Nephron progenitor cell (in vitro differentiated cells): Measurements from ENCODE around the gene WBP4.

Experiments
- DNase-seq: peaks from one replicate; pipeline ENCODE4 v3.0.0; 2021
- H3K27ac Mint-ChIP-seq: 2 replicates; pipeline ENCODE4 v1.8.0; 2021; ENCODE audit warnings: mild to moderate bottlenecking, moderate library complexity, mixed read lengths
- H3K27me3 Mint-ChIP-seq: 2 replicates; pipeline ENCODE4 v1.8.0; 2021; ENCODE audit warnings: mild to moderate bottlenecking, low read depth, mixed read lengths; ENCODE audit not compliant: poor library complexity
- H3K36me3 Mint-ChIP-seq: 2 replicates; pipeline ENCODE4 v1.8.0; 2021; ENCODE audit warnings: low read depth, mixed read lengths
- H3K4me1 Mint-ChIP-seq: 2 replicates; pipeline ENCODE4 v1.8.0; 2021; ENCODE audit warnings: mixed read lengths
- H3K4me3 Mint-ChIP-seq: 2 replicates; pipeline ENCODE4 v1.8.0; 2021; ENCODE audit warnings: mild to moderate bottlenecking, moderate library complexity, mixed read lengths
- H3K9me3 Mint-ChIP-seq: 2 replicates; pipeline ENCODE4 v1.8.0; 2021; ENCODE audit warnings: mild to moderate bottlenecking, moderate library complexity, mixed read lengths
- TF ChIP-seq, protein P1 (sequence below): fragments of 200-600 bp; sonication (generic); IDR thresholded peaks from 2 replicates; pipeline ENCODE4 v1.5.0; 2021; ENCODE audit warnings: antibody characterized with exemption

The WBP4 gene

DNA sequence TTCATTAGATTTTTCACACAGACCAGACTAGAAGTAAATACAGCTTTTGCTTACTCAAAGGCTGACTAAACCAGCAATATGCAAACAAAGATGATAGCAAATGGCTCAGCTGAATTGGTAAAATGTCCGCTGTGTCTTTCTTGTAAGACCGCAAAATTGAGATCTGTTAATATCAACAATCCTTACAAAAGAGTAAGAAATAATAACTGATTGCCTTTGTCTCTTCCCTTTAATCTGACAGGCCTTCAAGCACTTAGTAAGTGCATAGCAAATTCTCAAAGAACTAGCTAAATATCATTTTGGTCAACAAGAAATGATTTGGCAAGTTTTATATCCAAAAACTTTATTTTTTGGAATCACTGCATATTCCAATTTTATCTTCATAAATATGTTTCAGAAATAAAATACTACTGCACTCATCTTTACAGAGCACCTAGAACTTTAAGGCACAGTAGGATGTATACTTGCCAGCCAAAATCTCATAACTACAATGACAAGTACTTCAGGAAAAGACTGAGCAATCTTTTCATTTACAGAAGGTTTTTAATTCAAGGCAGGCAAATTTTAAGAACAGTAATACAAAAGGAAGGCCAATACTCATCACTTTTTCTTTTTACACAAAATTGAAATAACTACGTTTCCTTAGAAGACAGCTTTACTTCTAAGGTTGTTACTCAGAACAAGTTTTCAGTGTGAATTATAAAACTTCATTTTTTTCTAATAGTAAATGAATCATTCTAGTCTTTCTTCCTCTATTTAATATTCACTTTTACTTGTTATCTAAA lies 43.3 kb upstream of the WBP4 start:
- TF ChIP-seq, protein P1, sequence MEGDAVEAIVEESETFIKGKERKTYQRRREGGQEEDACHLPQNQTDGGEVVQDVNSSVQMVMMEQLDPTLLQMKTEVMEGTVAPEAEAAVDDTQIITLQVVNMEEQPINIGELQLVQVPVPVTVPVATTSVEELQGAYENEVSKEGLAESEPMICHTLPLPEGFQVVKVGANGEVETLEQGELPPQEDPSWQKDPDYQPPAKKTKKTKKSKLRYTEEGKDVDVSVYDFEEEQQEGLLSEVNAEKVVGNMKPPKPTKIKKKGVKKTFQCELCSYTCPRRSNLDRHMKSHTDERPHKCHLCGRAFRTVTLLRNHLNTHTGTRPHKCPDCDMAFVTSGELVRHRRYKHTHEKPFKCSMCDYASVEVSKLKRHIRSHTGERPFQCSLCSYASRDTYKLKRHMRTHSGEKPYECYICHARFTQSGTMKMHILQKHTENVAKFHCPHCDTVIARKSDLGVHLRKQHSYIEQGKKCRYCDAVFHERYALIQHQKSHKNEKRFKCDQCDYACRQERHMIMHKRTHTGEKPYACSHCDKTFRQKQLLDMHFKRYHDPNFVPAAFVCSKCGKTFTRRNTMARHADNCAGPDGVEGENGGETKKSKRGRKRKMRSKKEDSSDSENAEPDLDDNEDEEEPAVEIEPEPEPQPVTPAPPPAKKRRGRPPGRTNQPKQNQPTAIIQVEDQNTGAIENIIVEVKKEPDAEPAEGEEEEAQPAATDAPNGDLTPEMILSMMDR, result no peak
- DNase-seq, result no peak
- H3K36me3 Mint-ChIP-seq, result peaks cover 4% of the 10 kb centered on the region
- H3K4me1 Mint-ChIP-seq, result peaks cover 22% of the 10 kb centered on the region
- H3K27ac Mint-ChIP-seq, result no peak overlapping the region
- H3K9me3 Mint-ChIP-seq, result no peaks in the 10 kb centered on the region
- H3K4me3 Mint-ChIP-seq, result no peak overlapping the region
- no peaks in the 10 kb centered on the region for H3K27me3 Mint-ChIP-seq

DNA sequence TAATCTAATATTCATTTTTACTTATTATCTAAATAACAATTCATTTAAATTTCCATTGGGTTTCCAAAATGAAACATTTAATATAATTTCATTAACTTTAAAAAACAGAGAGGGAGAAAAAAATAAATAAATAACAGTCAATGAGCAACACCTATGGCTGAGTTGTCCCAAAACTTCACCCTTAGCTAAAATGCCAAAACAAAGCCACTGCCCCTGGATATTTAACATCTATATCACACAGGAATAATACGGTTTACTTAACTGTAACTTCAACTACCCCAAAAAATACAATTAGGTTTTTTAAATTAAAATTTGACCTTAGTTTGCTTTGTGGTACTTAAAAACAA lies 42.7 kb upstream of the WBP4 start:
- no peaks in the 10 kb centered on the region for H3K36me3 Mint-ChIP-seq
- no peak for DNase-seq
- H3K4me1 Mint-ChIP-seq, result peaks cover 22% of the 10 kb centered on the region
- no peak overlapping the region for H3K4me3 Mint-ChIP-seq
- H3K27ac Mint-ChIP-seq, result peak overlapping the region; percentile 46
- TF ChIP-seq, protein P1, result no peak
- H3K9me3 Mint-ChIP-seq, result no peaks in the 10 kb centered on the region
- no peaks in the 10 kb centered on the region for H3K27me3 Mint-ChIP-seq

DNA sequence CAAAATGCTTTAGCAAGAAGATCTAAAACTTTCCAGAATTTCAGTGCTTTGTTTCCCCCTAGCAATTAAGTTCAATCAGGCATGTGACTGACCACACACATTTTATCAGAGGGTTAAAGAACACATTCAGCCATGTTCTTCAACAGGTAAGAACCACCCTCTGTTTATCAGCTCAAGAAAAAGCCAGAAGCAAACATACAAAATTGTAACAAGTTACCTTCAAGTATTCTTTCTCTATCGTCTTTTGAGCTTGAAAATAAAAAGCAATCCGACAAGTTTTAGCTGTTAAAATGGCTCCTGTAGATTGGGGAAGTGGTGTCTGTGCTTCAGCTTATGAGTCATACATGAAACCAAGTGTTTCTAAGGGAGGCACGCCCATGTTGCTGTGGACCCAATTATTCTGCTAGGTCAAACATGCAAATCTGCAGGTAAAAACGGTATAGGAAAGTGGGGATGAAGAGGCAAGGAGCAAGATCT lies 42.3 kb upstream of the WBP4 start, which contains the start of gene ELF1:
Gene ELF1 (minus strand): TSS at position 306 of the 477 bp plus-strand sequence. CDS start 37,262 bp downstream, outside the sequence.
- Mint-ChIP-seq H3K4me1 (peaks cover 22% of the 10 kb centered on the region), H3K4me3 (no peak within 1 kb of the TSS)
- DNase-seq, result no peak

DNA sequence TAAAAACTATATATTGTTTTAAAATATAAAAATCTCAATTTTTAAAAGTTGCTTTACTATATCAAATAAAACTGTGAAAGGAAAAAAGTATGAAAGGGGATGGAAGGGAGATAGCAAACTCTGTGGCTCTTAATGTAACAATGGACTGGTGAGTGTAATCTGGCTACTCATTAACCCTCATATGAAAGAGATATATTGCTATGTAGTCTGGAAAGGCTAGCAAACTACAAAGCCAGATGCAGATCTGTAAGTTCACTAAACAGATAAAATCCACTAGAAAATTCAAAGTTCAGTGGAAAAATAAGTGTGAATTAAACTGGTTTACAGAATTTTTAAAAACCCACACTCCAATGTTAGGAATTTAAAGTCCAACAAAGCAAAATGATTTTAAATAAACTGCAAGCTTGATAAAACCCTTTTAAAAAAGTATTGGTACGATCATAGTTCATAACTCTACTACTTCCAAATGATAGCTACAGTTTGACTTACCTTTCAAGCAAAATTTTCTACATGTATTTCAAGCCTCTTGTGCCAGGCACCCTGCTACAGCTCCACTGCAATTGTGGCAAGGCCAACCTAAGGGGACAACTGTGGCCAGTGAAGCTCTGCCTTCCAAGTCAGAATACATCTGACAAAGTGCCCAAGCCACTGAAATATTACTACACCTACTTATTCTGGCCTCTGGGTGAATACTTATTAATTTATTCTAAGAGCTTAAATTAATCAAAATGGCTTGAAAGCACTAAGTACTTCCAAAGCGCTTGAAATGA lies 41.5 kb upstream of the WBP4 start:
- TF ChIP-seq, protein P1, result no peak
- Mint-ChIP-seq H3K9me3 (no peaks in the 10 kb centered on the region), H3K4me1 (peaks cover 22% of the 10 kb centered on the region), H3K27ac (no peak overlapping the region), H3K36me3 (no peaks in the 10 kb centered on the region), H3K4me3 (no peak overlapping the region), H3K27me3 (no peaks in the 10 kb centered on the region)
- no peak for DNase-seq

More for the DNA sequence above, 42.3 kb upstream of the WBP4 start, which contains the start of gene ELF1:
- TF ChIP-seq, protein P1, result no peak
- Mint-ChIP-seq H3K27me3 (no peaks in the 10 kb centered on the region), H3K27ac (peak within 1 kb of the TSS; percentile 46), H3K36me3 (no peaks in the 10 kb centered on the region), H3K9me3 (no peaks in the 10 kb centered on the region)

DNA sequence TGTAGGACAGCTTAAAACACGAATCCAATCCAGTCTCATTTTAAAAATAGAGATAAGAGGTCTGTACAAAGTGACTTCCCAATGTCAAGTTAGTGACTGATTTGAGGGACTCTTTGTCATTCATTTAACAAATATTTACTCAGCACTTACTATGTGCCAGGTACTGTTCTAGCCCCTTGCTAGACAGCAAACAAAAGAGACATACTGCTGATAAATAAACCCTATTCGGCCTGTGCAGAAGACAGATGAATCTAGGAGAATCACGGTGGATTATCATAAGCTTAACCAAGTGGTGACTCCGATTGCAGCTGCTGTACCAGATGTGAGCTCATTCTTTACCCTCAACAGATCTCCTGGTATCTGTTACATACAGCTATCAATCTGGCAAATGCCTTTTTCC lies 35.8 kb upstream of the WBP4 start:
- TF ChIP-seq, protein P1, result no peak
- peaks cover 6% of the 10 kb centered on the region for H3K4me1 Mint-ChIP-seq
- H3K9me3 Mint-ChIP-seq, result no peaks in the 10 kb centered on the region
- H3K36me3 Mint-ChIP-seq, result peaks cover 5% of the 10 kb centered on the region
- H3K27me3 Mint-ChIP-seq, result no peaks in the 10 kb centered on the region
- H3K4me3 Mint-ChIP-seq, result no peak overlapping the region
- DNase-seq, result no peak
- H3K27ac Mint-ChIP-seq, result peak overlapping the region; percentile 55
